Hematopoietic multipotent progenitor cell treated with erythropoietin and hydrocortisone succinate and interleukin-3 and kit ligand, for 6 days (in vitro differentiated cells): ENCODE measurements around the gene DMRTB1.

ENCODE experiments used
- DNase-seq: peaks from one replicate; pipeline ENCODE4 v3.0.0-alpha.2; 2015

DMRTB1 gene

GRCh38 chr1:53511323-53511932, 52.2 kb downstream of the DMRTB1 start:
- DNase-seq: no peak

- no peak for DNase-seq
These were observed 53.0 kb downstream of the DMRTB1 start for GRCh38 chr1:53511933-53512806.

- DNase-seq: no peak
These were observed 53.9 kb downstream of the DMRTB1 start for GRCh38 chr1:53512807-53513755.

GRCh38 chr1:53513846-53514245, 54.6 kb downstream of the DMRTB1 start:
- DNase-seq: no peak

GRCh38 chr1:53514436-53514835, 55.2 kb downstream of the DMRTB1 start:
- DNase-seq: no peak

GRCh38 chr1:53516181-53516580, 57.0 kb downstream of the DMRTB1 start:
- DNase-seq: no peak
